ENCODE data around the gene MFSD12.
A peak's percentile ranks its signal among the peaks of the same experiment; 100 is the strongest.

Gene MFSD12

DNA sequence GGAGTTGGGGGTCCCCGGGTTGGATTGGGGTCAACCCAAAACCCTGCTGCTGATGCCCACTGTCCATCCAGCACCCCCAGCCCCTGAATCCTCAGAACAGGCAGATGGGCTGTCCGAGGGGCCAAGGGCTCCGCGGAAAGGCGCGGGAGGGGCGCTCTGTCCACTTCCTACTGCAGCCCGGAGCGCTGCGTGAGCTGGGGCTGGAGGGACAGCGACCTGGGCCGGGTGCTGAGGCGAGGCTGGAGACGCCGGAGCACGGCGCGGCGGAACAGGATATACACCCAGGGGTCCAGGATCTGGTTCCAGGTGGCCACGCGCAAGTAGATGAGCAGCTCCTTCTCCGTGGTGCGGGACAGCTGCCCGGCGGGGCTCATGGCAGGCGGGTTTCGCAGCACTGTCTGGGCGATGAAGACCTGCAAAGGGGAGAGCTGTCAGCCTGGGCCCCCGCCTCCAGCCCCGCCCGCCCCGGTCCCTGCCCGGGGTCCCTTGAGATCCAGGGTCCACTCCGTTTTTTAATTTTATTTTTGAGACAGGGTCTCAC is 38.2 kb upstream of the MFSD12 start:
- WGBS = 91% methylated on average over 34 of the region's 34 CpGs
- Histone ChIP-seq H3K4me3 (ENCODE audit: low read length) (no peak overlapping the region), H3K36me3 (ENCODE audit: insufficient read depth, low read length) (no peaks in the 10 kb centered on the region), H3K27ac (ENCODE audit: low read depth, low read length) (no peak overlapping the region), H3K9me3 (ENCODE audit: insufficient read depth, low read depth, low read length) (no peaks in the 10 kb centered on the region; the same call in 1 of the 2 replicates), H3K9ac (ENCODE audit: low read depth, low read length) (no peak overlapping the region), H3K27me3 (ENCODE audit: insufficient read depth, low read length) (0 out of 2 replicates have a peak, but pooled peaks cover 2% of the 10 kb centered on the region), H3K4me1 (ENCODE audit: insufficient read depth, low read length) (no peaks in the 10 kb centered on the region)

DNA sequence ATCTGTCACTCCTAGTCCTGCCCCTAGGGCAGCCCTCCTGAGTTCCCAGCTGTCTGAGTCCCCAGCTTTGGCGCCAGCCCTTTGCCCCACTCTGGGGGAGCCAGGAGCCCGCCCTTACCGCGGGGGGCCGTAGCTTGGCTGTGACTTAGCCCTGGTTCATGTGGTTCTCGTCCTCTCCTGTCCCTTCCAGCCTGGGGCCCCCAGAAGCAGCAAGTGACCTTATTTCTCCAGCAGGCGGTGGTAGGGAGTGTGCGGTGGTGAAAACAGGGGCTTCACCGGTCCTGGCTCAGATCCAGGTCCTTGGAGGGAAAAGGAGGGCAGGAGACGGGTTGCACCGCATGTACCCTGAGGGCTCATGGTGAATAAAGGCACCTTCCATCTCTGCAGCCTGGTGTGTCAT is 35.8 kb upstream of the MFSD12 start:
- Histone ChIP-seq H3K27me3 (ENCODE audit: insufficient read depth, low read length) (0 out of 2 replicates have a peak, but pooled peaks cover 2% of the 10 kb centered on the region), H3K9me3 (ENCODE audit: insufficient read depth, low read depth, low read length) (no peaks in the 10 kb centered on the region; the same call in 1 of the 2 replicates), H3K4me1 (ENCODE audit: insufficient read depth, low read length) (no peaks in the 10 kb centered on the region), H3K27ac (ENCODE audit: low read depth, low read length) (no peak overlapping the region), H3K36me3 (ENCODE audit: insufficient read depth, low read length) (no peaks in the 10 kb centered on the region), H3K9ac (ENCODE audit: low read depth, low read length) (no peak overlapping the region), H3K4me3 (ENCODE audit: low read length) (no peak overlapping the region)
- WGBS = 44% methylated on average over 11 of the region's 11 CpGs

- Histone ChIP-seq H3K4me1 (ENCODE audit: insufficient read depth, low read length) (no peaks in the 10 kb centered on the region), H3K9me3 (ENCODE audit: insufficient read depth, low read depth, low read length) (no peaks in the 10 kb centered on the region; the same call in 1 of the 2 replicates), H3K36me3 (ENCODE audit: insufficient read depth, low read length) (no peaks in the 10 kb centered on the region), H3K27ac (ENCODE audit: low read depth, low read length) (no peak overlapping the region), H3K9ac (ENCODE audit: low read depth, low read length) (no peak overlapping the region), H3K4me3 (ENCODE audit: low read length) (no peak overlapping the region), H3K27me3 (ENCODE audit: insufficient read depth, low read length) (peaks cover 3% of the 10 kb centered on the region; the same call in 1 of the 2 replicates)
- 90% methylated on average over 9 of the region's 9 CpGs for WGBS
These were observed 34.7 kb upstream of the MFSD12 start for GRCh38 chr19:3591876-3592613.

GRCh38 chr19:3590991-3591659 is 33.7 kb upstream of the MFSD12 start:
- H3K36me3 ChIP-seq (ENCODE audit: insufficient read depth, low read length) = no peaks in the 10 kb centered on the region
- H3K9me3 ChIP-seq (ENCODE audit: insufficient read depth, low read depth, low read length) = no peaks in the 10 kb centered on the region; the same call in 1 of the 2 replicates
- H3K4me3 ChIP-seq (ENCODE audit: low read length) = no peak overlapping the region
- no peak overlapping the region for H3K27ac ChIP-seq (ENCODE audit: low read depth, low read length)
- H3K9ac ChIP-seq (ENCODE audit: low read depth, low read length) = no peak overlapping the region
- no peaks in the 10 kb centered on the region for H3K4me1 ChIP-seq (ENCODE audit: insufficient read depth, low read length)
- H3K27me3 ChIP-seq (ENCODE audit: insufficient read depth, low read length) = peaks cover 11% of the 10 kb centered on the region
- 87% methylated on average over 8 of the region's 8 CpGs for WGBS

GRCh38 chr19:3589949-3590348 is 32.6 kb upstream of the MFSD12 start:
- no peak overlapping the region for H3K9ac ChIP-seq (ENCODE audit: low read depth, low read length)
- 94% methylated on average over 22 of the region's 22 CpGs for WGBS
- H3K27me3 ChIP-seq (ENCODE audit: insufficient read depth, low read length) = peaks cover 23% of the 10 kb centered on the region
- H3K4me3 ChIP-seq (ENCODE audit: low read length) = no peak overlapping the region
- no peaks in the 10 kb centered on the region for H3K4me1 ChIP-seq (ENCODE audit: insufficient read depth, low read length)
- H3K9me3 ChIP-seq (ENCODE audit: insufficient read depth, low read depth, low read length) = no peaks in the 10 kb centered on the region; the same call in 1 of the 2 replicates
- no peaks in the 10 kb centered on the region for H3K36me3 ChIP-seq (ENCODE audit: insufficient read depth, low read length)
- H3K27ac ChIP-seq (ENCODE audit: low read depth, low read length) = no peak overlapping the region

GRCh38 chr19:3589439-3589838 is 32.1 kb upstream of the MFSD12 start:
- Histone ChIP-seq H3K9me3 (ENCODE audit: insufficient read depth, low read depth, low read length) (no peaks in the 10 kb centered on the region; the same call in 1 of the 2 replicates), H3K36me3 (ENCODE audit: insufficient read depth, low read length) (no peaks in the 10 kb centered on the region), H3K27me3 (ENCODE audit: insufficient read depth, low read length) (peaks cover 27% of the 10 kb centered on the region), H3K27ac (ENCODE audit: low read depth, low read length) (no peak overlapping the region), H3K9ac (ENCODE audit: low read depth, low read length) (no peak overlapping the region), H3K4me1 (ENCODE audit: insufficient read depth, low read length) (no peaks in the 10 kb centered on the region), H3K4me3 (ENCODE audit: low read length) (no peak overlapping the region)
- 78% methylated on average over 11 of the region's 11 CpGs for WGBS

- H3K27ac ChIP-seq (ENCODE audit: low read depth, low read length) = no peak overlapping the region
- no peaks in the 10 kb centered on the region; the same call in 1 of the 2 replicates for H3K9me3 ChIP-seq (ENCODE audit: insufficient read depth, low read depth, low read length)
These were observed 29.4 kb upstream of the MFSD12 start for GRCh38 chr19:3586707-3587346.

GRCh38 chr19:3586127-3586626 is 28.8 kb upstream of the MFSD12 start:
- H3K27me3 ChIP-seq (ENCODE audit: insufficient read depth, low read length) = peaks cover 35% of the 10 kb centered on the region
- no peak overlapping the region for H3K27ac ChIP-seq (ENCODE audit: low read depth, low read length)
- no peaks in the 10 kb centered on the region for H3K9me3 ChIP-seq (ENCODE audit: insufficient read depth, low read depth, low read length)
- no peaks in the 10 kb centered on the region for H3K36me3 ChIP-seq (ENCODE audit: insufficient read depth, low read length)
- WGBS = 31% methylated on average over 16 of the region's 16 CpGs
- peak overlapping the region; percentile 51 for H3K4me3 ChIP-seq (ENCODE audit: low read length)
- peak overlapping the region; percentile 61; the same call in 1 of the 2 replicates for H3K9ac ChIP-seq (ENCODE audit: low read depth, low read length)
- no peaks in the 10 kb centered on the region for H3K4me1 ChIP-seq (ENCODE audit: insufficient read depth, low read length)

More at GRCh38 chr19:3586707-3587346, 29.4 kb upstream of the MFSD12 start:
- Histone ChIP-seq H3K36me3 (ENCODE audit: insufficient read depth, low read length) (no peaks in the 10 kb centered on the region), H3K4me3 (ENCODE audit: low read length) (no peak overlapping the region), H3K9ac (ENCODE audit: low read depth, low read length) (no peak overlapping the region), H3K27me3 (ENCODE audit: insufficient read depth, low read length) (peaks cover 35% of the 10 kb centered on the region), H3K4me1 (ENCODE audit: insufficient read depth, low read length) (no peaks in the 10 kb centered on the region)
- WGBS = 67% methylated on average over 31 of the region's 31 CpGs

- 11% methylated on average over 84 of the region's 84 CpGs for WGBS
- Histone ChIP-seq H3K9me3 (ENCODE audit: insufficient read depth, low read depth, low read length) (no peaks in the 10 kb centered on the region), H3K27me3 (ENCODE audit: insufficient read depth, low read length) (peaks cover 35% of the 10 kb centered on the region), H3K9ac (ENCODE audit: low read depth, low read length) (peak within 1 kb of the TSS; percentile 61; the same call in 1 of the 2 replicates), H3K27ac (ENCODE audit: low read depth, low read length) (no peak within 1 kb of the TSS), H3K4me1 (ENCODE audit: insufficient read depth, low read length) (no peaks in the 10 kb centered on the region), H3K4me3 (ENCODE audit: low read length) (peak within 1 kb of the TSS; percentile 51), H3K36me3 (ENCODE audit: insufficient read depth, low read length) (no peaks in the 10 kb centered on the region)
These were observed 28.1 kb upstream of the MFSD12 start, which contains the start of gene GIPC3 for GRCh38 chr19:3585301-3586126. TSS of gene GIPC3 (plus strand) at chr19:3585478. CDS start at chr19:3585598, 120 bp downstream.
